ENCODE measurements around the gene BAG3. TPM values are rescaled to one million over a fixed set of nuclear protein-coding genes. Genes with fewer than 3 reads are reported as not detected.

The BAG3 gene
- total RNA-seq, 1 experiment from 2014 or later, result 131 TPM

DNA sequence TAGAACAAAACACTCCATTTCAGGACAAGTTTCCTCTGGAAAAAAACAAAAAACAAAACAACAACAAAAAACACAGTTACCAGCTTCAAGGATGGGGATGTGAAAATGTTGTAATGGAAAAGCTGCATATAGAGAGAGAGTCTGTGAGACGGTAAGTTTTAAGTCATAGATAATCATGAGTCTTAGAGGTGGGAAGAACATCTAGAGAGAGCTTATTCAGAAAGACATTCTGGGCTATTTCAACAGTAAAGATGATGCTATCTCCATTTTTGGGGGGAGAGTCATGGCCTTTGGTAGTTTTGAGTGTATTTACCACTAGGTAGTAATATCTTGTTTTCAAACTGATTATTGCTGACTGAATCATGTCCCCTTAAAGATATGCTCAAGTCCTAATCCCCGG is 51.4 kb downstream of the BAG3 start:
- no TSS peak for BruUV-seq (replicated peaks)
- ATAC-seq (no peak), DNase-seq (ENCODE audit: low read depth, low spot score) (no peak)
- no peaks in the 10 kb centered on the region for H3K9me3 ChIP-seq (ENCODE audit: control insufficient read depth, insufficient read depth, low read depth, low read length)
- ChIA-PET CTCF (interaction anchor here (0.5 kb wide), 1 partner anchor 9 kb away, joined by 4 read pairs; no protein-coding TSS in a partner anchor), POLR2A (interaction anchor here (0.6 to 1.0 kb wide), 2 partner anchors 23 to 36 kb away, joined by 3 to 7 read pairs; partner anchors contain the start of gene INPP5F)
- H3K4me3 ChIP-seq (ENCODE audit: low read depth in 2 of 2, low read length in 2 of 2), result no peak overlapping the region
- no peaks in the 10 kb centered on the region for H3K36me3 ChIP-seq (ENCODE audit: control insufficient read depth, insufficient read depth, low read length)
- H3K27me3 ChIP-seq (ENCODE audit: control insufficient read depth, insufficient read depth, low read length), result no peaks in the 10 kb centered on the region
- TF ChIP-seq SIN3A (IDR thresholded peaks at IDR 0.05; ENCODE audit: borderline replicate concordance, insufficient read depth, low read depth, low read length) (no peak), TCF7L2 (IDR thresholded peaks at IDR 0.05; ENCODE audit: low read depth, low read length) (no peak), REST (IDR thresholded peaks at IDR 0.05; ENCODE audit: insufficient read depth in 1 of 2, low read depth in 2 of 2, low read length in 1 of 2) (no peak)
- TF ChIP-seq, protein P1, sequence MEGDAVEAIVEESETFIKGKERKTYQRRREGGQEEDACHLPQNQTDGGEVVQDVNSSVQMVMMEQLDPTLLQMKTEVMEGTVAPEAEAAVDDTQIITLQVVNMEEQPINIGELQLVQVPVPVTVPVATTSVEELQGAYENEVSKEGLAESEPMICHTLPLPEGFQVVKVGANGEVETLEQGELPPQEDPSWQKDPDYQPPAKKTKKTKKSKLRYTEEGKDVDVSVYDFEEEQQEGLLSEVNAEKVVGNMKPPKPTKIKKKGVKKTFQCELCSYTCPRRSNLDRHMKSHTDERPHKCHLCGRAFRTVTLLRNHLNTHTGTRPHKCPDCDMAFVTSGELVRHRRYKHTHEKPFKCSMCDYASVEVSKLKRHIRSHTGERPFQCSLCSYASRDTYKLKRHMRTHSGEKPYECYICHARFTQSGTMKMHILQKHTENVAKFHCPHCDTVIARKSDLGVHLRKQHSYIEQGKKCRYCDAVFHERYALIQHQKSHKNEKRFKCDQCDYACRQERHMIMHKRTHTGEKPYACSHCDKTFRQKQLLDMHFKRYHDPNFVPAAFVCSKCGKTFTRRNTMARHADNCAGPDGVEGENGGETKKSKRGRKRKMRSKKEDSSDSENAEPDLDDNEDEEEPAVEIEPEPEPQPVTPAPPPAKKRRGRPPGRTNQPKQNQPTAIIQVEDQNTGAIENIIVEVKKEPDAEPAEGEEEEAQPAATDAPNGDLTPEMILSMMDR (IDR thresholded peaks at IDR 0.05), result no peak
- intact Hi-C loops (cut with micrococcal nuclease; ENCODE audit: unreplicated experiment) (no loop called here), in situ Hi-C loops (cut with HindIII; ENCODE audit: low pct_unique_long_range_greater_than_20kb, low sequenced_read_pairs) (no loop called here)
- no peak overlapping the region for H3K27ac ChIP-seq (ENCODE audit: low read length)
- 0 out of 2 replicates have a peak, but pooled peaks cover 3% of the 10 kb centered on the region for H3K4me1 ChIP-seq (ENCODE audit: control insufficient read depth, insufficient read depth, low read length)

- Histone ChIP-seq H3K9me3 (ENCODE audit: control insufficient read depth, insufficient read depth, low read depth, low read length) (no peaks in the 10 kb centered on the region), H3K36me3 (ENCODE audit: control insufficient read depth, insufficient read depth, low read length) (no peaks in the 10 kb centered on the region), H3K27me3 (ENCODE audit: control insufficient read depth, insufficient read depth, low read length) (no peaks in the 10 kb centered on the region), H3K4me1 (ENCODE audit: control insufficient read depth, insufficient read depth, low read length) (0 out of 2 replicates have a peak, but pooled peaks cover 3% of the 10 kb centered on the region), H3K27ac (ENCODE audit: low read length) (no peak overlapping the region), H3K4me3 (ENCODE audit: low read depth in 2 of 2, low read length in 2 of 2) (no peak overlapping the region)
- in situ Hi-C loops (cut with HindIII; ENCODE audit: low pct_unique_long_range_greater_than_20kb, low sequenced_read_pairs) (no loop called here), intact Hi-C loops (cut with micrococcal nuclease; ENCODE audit: unreplicated experiment) (no loop called here)
- TF ChIP-seq, protein P1 (IDR thresholded peaks at IDR 0.05), result no peak
- TF ChIP-seq TCF7L2 (IDR thresholded peaks at IDR 0.05; ENCODE audit: low read depth, low read length), result no peak
- TF ChIP-seq POLR2AphosphoS5 (IDR thresholded peaks at IDR 0.05; ENCODE audit: low read depth, low read length), result no peak
- POLR2A ChIA-PET, result interaction anchor here (0.7 kb wide), 2 partner anchors 9 to 20 kb away, joined by 8 to 17 read pairs; no protein-coding TSS in a partner anchor
- ATAC-seq (no peak), DNase-seq (ENCODE audit: low read depth, low spot score) (no peak)
- CTCF ChIA-PET, result no interaction called here
- BruUV-seq (replicated peaks), result no TSS peak
Observed at GRCh38 chr10:119703903-119704508, 52.8 kb downstream of the BAG3 start.

Measured in Panc1 (cell line).